Inferior parietal cortex (tissue), 1 donor: ENCODE data around the gene GPR17.

Experiments
- DNase-seq: peaks from one replicate; pipeline ENCODE4 v3.0.0-alpha.2; 2016; ENCODE audit errors: extremely low spot score

The GPR17 gene

GRCh38 chr2:127671557-127672302, 25.8 kb downstream of the GPR17 start:
- DNase-seq, result no peak

DNA sequence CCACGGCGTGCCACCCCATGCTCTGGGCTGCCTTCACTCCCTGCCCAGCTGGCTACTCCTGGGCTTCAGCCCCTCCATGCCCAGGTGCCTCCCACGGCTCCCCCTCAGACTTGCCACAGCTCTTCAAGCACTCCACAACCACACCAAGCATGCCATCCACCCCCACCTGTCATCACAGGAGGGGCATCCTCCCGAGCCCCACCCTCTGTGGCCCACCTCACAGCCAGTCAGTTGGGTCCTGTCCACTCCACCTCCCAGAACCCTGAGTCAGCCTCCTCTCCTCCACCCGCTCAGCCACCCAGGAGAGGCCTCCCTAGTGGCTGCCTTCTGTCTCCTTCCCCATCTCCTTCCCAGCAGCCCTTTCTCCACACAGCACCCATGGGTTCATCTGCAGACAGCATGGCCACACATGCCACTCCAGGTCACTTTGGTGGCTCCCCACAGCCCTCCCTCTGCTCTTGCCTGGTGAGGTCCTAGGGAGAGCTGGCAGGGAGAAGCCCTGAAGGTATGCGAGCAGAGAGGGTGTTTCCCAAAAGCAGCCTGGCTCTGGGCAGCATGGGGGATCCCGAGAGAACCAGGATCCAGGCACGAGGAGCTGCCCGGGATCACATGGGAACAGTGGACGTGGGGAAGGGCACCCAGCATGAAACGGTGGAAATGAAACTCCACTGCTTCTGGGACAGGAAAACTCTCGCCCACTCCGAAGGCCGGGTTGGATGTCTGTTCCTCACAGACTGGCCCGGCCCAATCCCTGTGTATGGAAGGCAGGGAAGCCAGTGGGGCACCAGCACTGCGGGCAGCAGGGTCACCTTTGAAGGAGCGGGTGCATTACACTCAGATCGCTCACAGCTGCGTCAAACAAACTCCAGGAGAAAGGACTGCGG, 26.6 kb downstream of the GPR17 start:
- no peak for DNase-seq

DNA sequence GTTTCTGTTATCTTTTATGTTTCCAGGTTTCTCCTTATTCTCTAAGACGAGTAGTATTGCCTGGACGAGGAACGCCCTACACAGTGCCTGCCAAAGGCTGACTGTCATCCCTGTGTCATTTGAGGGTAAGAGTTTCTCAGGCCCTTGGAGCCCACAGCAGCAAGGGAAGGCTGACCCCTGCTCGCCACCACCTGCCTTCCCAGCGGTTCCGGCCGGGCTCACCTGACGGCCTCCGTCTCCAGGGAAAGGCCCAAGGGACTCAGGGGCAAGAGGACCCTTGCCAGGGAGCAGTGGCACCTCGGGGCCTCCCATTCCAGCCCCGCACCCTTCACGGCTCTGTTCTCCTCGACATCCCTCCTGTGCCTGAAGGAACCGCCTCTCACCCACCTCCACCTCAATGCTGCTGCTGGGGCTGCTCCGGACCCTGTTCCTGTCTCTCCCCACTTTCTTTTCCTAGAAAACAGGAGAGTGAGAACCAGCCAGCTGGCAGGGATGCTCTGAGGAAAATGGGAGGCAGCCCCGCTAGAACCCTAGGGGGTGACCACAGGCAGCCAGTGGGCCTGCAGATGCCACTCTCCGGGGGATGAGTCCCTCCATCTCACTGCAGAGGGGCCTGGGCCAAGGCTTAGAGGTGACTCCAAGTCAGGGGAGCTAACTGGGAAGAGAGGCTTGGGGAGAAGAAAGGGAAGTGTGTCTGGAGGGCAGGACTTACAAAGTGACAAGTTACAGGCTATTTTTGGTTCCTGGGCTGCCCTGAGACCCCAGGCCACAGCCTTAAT, 27.5 kb downstream of the GPR17 start:
- DNase-seq, result no peak

DNA sequence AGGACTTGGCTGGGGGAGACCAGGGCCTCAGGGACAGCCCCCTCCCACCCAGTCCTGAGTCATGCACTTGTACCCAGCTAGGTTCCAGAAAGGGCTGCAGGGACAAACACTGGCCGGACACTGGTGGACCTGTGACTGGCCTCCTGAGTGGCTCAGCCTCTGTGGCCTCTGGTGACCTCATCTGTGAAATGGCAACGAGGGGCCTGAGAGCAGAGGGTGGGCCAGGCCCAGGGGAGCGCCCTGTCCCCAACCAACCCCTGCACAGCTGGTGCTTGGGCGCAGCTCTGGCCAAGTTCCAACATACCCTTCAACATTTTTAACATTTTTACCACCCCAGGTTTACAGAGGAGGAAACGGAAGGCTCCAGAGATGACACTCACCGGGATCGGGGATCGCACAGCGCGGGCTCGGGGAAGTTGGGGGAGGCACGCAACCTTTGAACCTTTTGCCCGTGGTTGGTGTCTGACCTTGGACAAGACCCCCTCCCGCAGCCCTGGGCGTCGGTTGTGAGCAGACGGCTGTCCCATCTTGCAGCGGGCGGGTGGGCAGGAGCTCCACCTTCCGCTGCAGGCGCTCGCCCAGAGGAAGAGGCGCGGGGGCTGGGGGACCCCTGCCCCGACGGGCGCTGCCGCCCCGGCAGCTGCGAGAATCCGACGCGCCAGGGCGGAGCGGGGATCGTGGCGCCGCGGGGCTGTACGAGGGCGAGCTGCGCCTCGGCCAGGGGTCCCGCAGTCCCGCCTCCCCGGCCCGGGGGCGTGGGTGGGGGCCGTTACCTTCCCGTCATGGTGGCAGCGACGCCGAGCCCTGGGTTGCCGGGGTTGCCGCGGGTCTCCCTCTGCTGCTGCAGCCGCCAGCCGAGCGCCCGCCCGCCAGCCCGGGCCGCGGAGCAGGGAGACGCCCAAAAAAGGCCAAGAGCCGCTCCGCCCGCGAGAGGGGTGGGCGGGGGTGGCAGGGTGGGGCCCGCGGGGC, 28.6 kb downstream of the GPR17 start:
- DNase-seq, result no peak

- peak; percentile 12 for DNase-seq
These were observed 29.6 kb downstream of the GPR17 start, which contains the start of gene LIMS2 for GRCh38 chr2:127675331-127676261. TSS of gene LIMS2 (minus strand) at chr2:127675530. CDS start at chr2:127675024, 506 bp downstream.

DNA sequence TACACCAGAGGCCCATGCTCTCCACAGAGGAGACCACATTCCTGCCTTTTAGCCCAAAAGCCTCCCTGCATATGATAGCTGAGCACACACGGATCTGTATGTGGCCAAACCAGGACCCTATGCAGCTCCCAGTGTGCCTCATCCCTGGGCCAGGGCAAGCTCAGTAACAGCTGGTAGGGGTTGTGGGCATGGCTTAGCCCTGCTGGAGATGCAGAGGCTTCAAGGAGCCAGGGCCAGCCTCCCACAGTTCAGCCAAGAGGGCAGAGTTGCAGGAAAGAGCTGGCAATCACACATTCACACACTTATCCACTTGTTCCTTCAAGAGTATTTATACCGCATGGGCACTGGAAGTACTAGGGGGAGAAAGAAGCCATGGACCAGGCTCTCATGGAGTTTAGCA, 31.0 kb downstream of the GPR17 start:
- DNase-seq, result no peak

DNA sequence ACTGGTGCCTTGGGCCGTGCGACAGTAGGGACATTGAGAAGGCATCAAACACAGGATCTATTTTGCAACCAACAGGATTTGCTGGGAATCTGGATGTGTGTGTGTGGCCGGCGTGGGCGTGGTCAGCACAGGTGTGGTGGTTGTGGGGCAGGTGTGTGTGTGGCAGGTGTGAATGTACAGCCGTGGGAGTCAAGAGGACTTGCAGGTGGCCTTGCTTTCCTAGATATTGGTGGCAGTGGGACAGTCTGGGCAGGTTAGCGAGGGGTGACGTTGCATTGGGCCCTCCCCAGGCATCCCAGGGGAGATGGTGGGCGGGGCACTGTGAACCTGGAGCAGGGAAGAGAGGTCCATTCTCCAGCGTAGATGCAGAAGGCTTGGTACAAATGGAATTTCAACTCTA, 32.6 kb downstream of the GPR17 start:
- DNase-seq, result no peak

DNA sequence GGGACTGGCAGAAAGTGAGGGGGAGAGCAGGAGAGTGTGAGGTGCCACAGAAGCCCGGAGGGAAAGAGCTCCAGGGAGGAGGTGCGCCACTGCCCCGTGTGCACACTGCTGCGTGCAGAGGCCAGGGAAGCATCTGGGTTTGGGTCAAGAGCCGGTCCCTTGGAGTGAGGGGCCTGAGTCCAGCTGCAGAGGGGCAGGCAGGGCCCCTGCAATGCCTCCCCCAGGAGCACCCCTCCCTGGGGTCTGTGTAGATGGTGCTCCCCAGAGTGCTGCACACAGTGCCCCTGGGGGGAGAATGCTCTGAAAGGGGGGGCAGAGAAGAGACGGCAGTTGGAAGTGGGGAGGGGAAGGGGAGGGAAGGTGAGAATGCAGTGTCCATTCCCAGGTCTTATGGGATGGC, 33.0 kb downstream of the GPR17 start:
- no peak for DNase-seq

GRCh38 chr2:127679680-127680361, 33.9 kb downstream of the GPR17 start:
- no peak for DNase-seq

DNA sequence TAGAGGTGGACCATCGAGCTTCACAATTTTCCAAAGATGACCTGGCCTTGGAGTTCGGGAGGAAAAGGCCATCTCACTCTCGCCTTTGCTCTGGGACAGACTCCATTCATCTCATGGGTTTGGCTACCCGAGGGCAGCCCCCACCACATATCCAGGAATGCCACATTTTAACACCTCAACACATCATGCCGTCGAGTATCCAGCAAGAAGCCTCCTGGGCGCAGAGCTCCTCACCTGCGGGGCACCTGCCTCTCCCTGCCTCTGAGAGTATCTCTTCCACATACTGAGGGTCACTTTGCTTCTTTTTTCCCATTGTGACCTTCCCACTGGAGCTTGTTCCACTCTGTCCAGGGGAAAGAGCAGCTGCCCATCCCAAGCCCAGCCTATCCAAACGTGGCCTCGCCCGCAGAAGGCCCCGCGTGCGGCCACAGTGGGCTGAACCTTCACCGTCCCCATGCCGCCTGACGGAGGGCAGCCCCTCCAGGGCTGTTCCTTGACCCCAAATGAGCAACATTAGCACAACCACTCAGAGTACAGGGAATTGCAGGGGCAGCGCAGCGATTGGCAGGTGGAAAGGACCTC, 34.8 kb downstream of the GPR17 start:
- DNase-seq, result no peak

DNA sequence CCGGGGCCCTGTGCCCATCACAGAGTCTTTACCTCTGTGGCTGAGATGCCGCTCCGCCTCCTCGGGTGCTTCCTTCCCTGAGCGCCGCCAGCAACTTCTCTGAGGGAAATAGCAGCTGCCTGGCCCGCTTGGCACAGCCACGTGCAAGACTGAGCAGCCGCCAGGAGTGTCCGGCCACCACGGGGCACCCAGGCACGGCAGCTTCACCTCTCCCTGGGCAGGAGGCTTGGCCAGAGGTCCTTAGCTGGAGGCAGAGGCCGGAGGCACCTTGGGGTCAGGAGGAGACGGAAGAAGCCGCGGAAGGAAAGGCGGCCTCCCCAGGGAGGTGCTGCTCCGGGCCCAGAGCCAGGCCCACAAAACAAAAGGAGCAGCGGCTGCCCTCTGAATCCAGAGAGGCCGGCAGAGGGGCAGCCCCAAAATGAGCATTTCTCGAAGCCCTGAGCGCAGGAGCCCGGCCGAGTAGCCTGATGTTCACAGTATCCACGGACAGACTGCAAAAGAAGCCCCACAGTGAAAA, 35.4 kb downstream of the GPR17 start:
- DNase-seq, result no peak

- DNase-seq, result no peak
These were observed 36.3 kb downstream of the GPR17 start for GRCh38 chr2:127681976-127682857.

- no peak for DNase-seq
These were observed 37.1 kb downstream of the GPR17 start for GRCh38 chr2:127683056-127683455.

GRCh38 chr2:127683757-127684156, 37.8 kb downstream of the GPR17 start:
- no peak for DNase-seq

DNA sequence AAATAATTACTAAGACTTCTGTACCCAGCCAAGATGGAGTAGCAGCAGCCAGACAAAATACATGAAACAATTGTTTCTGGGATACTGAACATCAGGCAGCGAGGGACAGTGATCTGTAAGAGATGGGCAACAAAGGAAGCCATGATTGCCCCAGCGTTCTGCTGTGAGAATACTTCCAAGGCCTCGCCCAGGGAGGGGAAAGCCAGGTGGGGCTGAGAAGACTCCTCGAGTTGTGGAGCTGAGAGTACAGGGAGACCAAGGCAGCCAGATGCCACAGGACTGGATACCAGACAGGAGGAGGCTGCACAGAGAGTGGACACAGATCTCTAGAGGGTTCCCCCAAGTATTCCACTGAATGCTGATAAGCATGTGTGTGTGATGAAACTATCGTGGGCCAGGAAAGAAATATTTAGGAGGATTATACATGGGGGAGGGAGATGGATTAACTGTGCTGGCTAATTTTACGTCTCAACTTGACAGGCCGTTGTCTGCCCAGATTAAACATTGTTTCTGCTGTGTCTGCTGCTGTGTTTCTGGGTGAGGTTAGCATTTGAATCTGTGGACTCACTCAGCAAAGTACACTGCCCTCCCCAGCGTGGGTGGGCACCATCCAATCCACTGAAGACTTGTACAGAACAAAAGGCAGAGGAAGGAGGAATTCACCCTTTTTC, 39.6 kb downstream of the GPR17 start:
- DNase-seq, result no peak

DNA sequence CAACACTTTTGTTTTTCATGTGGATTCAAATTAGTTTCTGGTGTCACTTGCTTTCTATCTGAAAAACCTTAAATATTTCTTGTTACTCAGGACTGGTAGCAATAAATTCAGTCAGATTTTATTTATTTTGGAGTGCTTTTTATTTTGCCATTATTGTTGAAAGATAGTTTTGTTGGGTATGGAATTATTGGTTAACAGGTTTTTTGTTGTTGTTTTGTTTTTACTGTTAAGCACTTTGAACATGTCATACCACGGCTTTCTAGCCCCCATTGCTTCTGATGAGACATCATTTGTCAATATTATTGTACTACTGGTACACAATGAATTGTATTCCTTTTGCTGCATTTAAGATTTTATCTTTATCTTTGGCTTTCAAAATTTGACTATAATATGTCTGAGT, 42.5 kb downstream of the GPR17 start:
- DNase-seq, result no peak

DNA sequence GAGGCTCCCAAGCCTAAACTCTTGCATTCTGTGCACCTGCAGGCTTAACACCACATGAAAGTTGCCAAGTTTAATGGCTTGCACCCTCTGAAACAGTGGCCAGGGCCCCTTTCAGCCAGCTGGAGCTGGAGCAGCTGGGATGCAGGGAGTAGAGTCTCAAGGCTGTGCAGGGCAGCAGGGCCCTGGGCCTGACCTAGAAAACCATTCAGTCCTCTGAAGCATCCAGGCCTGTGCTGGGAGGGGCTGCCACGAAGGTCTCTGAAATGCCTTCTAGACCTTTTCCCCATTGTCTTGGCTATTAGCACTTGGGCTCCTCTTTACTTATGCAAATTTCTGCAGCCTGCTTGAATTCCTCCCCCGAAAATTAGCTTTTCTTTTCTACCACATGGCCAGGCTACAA, 44.7 kb downstream of the GPR17 start:
- no peak for DNase-seq
